HepG2 (cell line): Measurements from ENCODE around the gene CYP11A1. TPM values are rescaled to one million over a fixed set of nuclear protein-coding genes. Genes with fewer than 3 reads are reported as not detected.

Source experiments
- ATAC-seq: fragments of 200-7000 bp; cut with Tn5 transposase; 3 replicates; pipeline ENCODE4 v1.9.1; 2020; ENCODE audit warnings: mild to moderate bottlenecking, moderate library complexity
- BruUV-seq: library from RNA; stranded (reverse); fragments of 400-500 nt; replicated peaks from 2 replicates; lab custom pipeline; 2021; lab: Mats Ljungman, UMichigan
- CTCF ChIA-PET: fragments of 300-600 bp; formaldehyde crosslinking; extraction: SDS; loops from one replicate; lab custom pipeline; 2021; ENCODE audit warnings: low total read pairs, inconsistent platforms, low intra/inter-chr PET ratio; lab: Yijun Ruan, JAX
- POLR2A ChIA-PET: fragments of 350-600 bp; sonication (Branson Sonifier 250); formaldehyde crosslinking; loops from one replicate; lab custom pipeline; 2020; ENCODE audit warnings: antibody characterized with exemption, inconsistent platforms; lab: Yijun Ruan, JAX
- DNase-seq: peaks from one replicate; pipeline ENCODE4 v3.0.0-alpha.2; 2015; ENCODE audit warnings: low spot score
- FAIRE-seq: peaks from 3 replicates; lab custom pipeline; 2011; peaks lifted over from hg19 to GRCh38; lab: Jason Lieb, UNC
- H2AFZ ChIP-seq: one replicate; pipeline ENCODE4 v1.6.1; 2011; ENCODE audit warnings: low read length, inconsistent platforms
- H3K27ac ChIP-seq: fragments of 300-600 bp; 3 replicates; pipeline ENCODE4 v1.8.0; 2011; ENCODE audit warnings: mixed run types, mild to moderate bottlenecking, mixed read lengths, low read length, inconsistent platforms; ENCODE audit not compliant: insufficient read depth; ENCODE audit errors: extremely low read length
- H3K27me3 ChIP-seq, 2 experiments: fragments of 200-600 bp in 1 of 2; 2 replicates in 1 of 2; 3 replicates in 1 of 2; pipeline versions ENCODE4 v1.6.0 to v1.8.0; 2011; ENCODE audit warnings: low read length in 2 of 2, mild to moderate bottlenecking in 2 of 2, moderate library complexity in 2 of 2, inconsistent platforms in 1 of 2; ENCODE audit not compliant: insufficient read depth in 2 of 2, control insufficient read depth in 1 of 2
- H3K36me3 ChIP-seq, 2 experiments: fragments of 200-600 bp in 1 of 2; replicated peaks in 1 of 2; 2 replicates in 1 of 2; 3 replicates in 1 of 2; pipeline versions ENCODE4 v1.5.1 to v1.8.0; 2011; ENCODE audit warnings: low read length in 2 of 2, inconsistent platforms in 1 of 2; ENCODE audit not compliant: insufficient read depth in 2 of 2, control insufficient read depth in 1 of 2
- H3K4me1 ChIP-seq: 2 replicates; pipeline ENCODE4 v1.5.1; 2012; ENCODE audit warnings: low read length, inconsistent platforms; ENCODE audit not compliant: insufficient read depth
- H3K4me2 ChIP-seq: 2 replicates; pipeline ENCODE4 v1.6.0; 2011; ENCODE audit warnings: low read depth, low read length, inconsistent platforms
- H3K4me3 ChIP-seq, 3 experiments: fragments of 200-600 bp in 1 of 3; sonication (generic), shearing (Covaris generic) in 1 of 3; replicated peaks in 1 of 3; 2 replicates each; pipeline ENCODE4 v1.5.1; 2011 to 2016; ENCODE audit warnings: low read length in 3 of 3, inconsistent platforms in 2 of 3, low read depth in 2 of 3, mild to moderate bottlenecking in 2 of 3, control low read depth in 1 of 3, mixed read lengths in 1 of 3; ENCODE audit not compliant: insufficient read depth in 1 of 3
- H3K79me2 ChIP-seq: one replicate; pipeline ENCODE4 v1.6.1; 2011; ENCODE audit warnings: low read length, inconsistent platforms; ENCODE audit not compliant: insufficient read depth
- H3K9ac ChIP-seq: 2 replicates; pipeline ENCODE4 v1.6.0; 2011; ENCODE audit warnings: mild to moderate bottlenecking, low read depth, low read length, inconsistent platforms; ENCODE audit not compliant: insufficient read depth
- H3K9me3 ChIP-seq: 2 replicates; pipeline ENCODE4 v1.5.1; 2012; ENCODE audit warnings: mild to moderate bottlenecking, low read length
- H4K20me1 ChIP-seq: 2 replicates; pipeline ENCODE4 v1.6.0; 2011; ENCODE audit warnings: inconsistent platforms, mild to moderate bottlenecking, low read length, moderate library complexity; ENCODE audit not compliant: insufficient read depth
- GABPA ChIP-seq, 2 experiments: IDR thresholded peaks; 2 replicates each; pipeline ENCODE4 v1.6.1; 2011 to 2016; ENCODE audit warnings: low read depth in 2 of 2, low read length in 1 of 2, missing biosample characterization in 1 of 2, missing genetic modification characterization in 1 of 2
- HMG20A ChIP-seq: IDR thresholded peaks from 2 replicates; pipeline ENCODE4 v1.6.1; 2016; ENCODE audit warnings: borderline replicate concordance
- HNRNPK ChIP-seq: fragments of 200-400 bp; formaldehyde crosslinking; IDR thresholded peaks from 2 replicates; pipeline ENCODE4 v1.6.1; 2018; ENCODE audit warnings: low read length, low read depth, moderate library complexity, mild to moderate bottlenecking; ENCODE audit not compliant: poor library complexity, severe bottlenecking
- JUND ChIP-seq: sonication (generic); formaldehyde crosslinking; IDR thresholded peaks from 2 replicates; pipeline ENCODE4 v1.8.0; 2022; ENCODE audit warnings: mild to moderate bottlenecking, missing genetic modification reagents
- MIER2 ChIP-seq: IDR thresholded peaks from 2 replicates; pipeline ENCODE4 v1.6.1; 2016; ENCODE audit warnings: missing biosample characterization, missing genetic modification reagents
- NCOA1 ChIP-seq: sonication (generic); formaldehyde crosslinking; IDR thresholded peaks from 2 replicates; pipeline ENCODE4 v1.9.0; 2021; ENCODE audit warnings: missing genetic modification reagents
- NFKB2 ChIP-seq: sonication (generic); formaldehyde crosslinking; IDR thresholded peaks from 2 replicates; pipeline ENCODE4 v1.4.0; 2020; ENCODE audit warnings: missing genetic modification reagents, borderline replicate concordance
- PHF20 ChIP-seq: sonication (generic); formaldehyde crosslinking; IDR thresholded peaks from 2 replicates; pipeline ENCODE4 v1.5.0; 2020; ENCODE audit warnings: mild to moderate bottlenecking, missing genetic modification reagents
- STAG1 ChIP-seq: sonication (generic); formaldehyde crosslinking; IDR thresholded peaks from 2 replicates; pipeline ENCODE4 v1.4.0; 2020; ENCODE audit warnings: missing genetic modification reagents
- ZBTB1 ChIP-seq: sonication (generic); formaldehyde crosslinking; IDR thresholded peaks from 2 replicates; pipeline ENCODE4 v1.4.0; 2020; ENCODE audit warnings: missing genetic modification reagents, borderline replicate concordance
- ZBTB20 ChIP-seq: sonication (generic); formaldehyde crosslinking; IDR thresholded peaks from 2 replicates; pipeline ENCODE4 v1.8.1; 2023; ENCODE audit warnings: missing genetic modification reagents, low read depth, mild to moderate bottlenecking, borderline replicate concordance
- ZKSCAN1 ChIP-seq: fragments of 150-350 bp; IDR thresholded peaks from 2 replicates; pipeline ENCODE4 v1.6.1; 2014; ENCODE audit warnings: low read length
- ZNF230 ChIP-seq: sonication (generic); formaldehyde crosslinking; IDR thresholded peaks from 2 replicates; pipeline ENCODE4 v1.4.0; 2020; ENCODE audit warnings: mild to moderate bottlenecking, missing genetic modification reagents
- ZNF546 ChIP-seq: sonication (generic); formaldehyde crosslinking; conservative IDR thresholded peaks from 2 replicates; pipeline ENCODE4 v1.8.1; 2023; ENCODE audit warnings: mild to moderate bottlenecking, missing genetic modification reagents
- ZNF605 ChIP-seq: sonication (generic); formaldehyde crosslinking; IDR thresholded peaks from 2 replicates; pipeline ENCODE4 v1.8.0; 2022; ENCODE audit warnings: mild to moderate bottlenecking, missing genetic modification reagents
- ZNF652 ChIP-seq: IDR thresholded peaks from 2 replicates; pipeline ENCODE4 v1.6.1; 2016; ENCODE audit warnings: low read depth, borderline replicate concordance
- ZNF746 ChIP-seq: sonication (generic); formaldehyde crosslinking; IDR thresholded peaks from 2 replicates; pipeline ENCODE4 v1.8.0; 2022; ENCODE audit warnings: mild to moderate bottlenecking, missing genetic modification reagents
- WGBS: methylation state at CpG from one replicate; pipeline ENCODE4 v1.1.6; 2017; ENCODE audit warnings: low lambda C conversion rate; 5-methylcytosine and 5-hydroxymethylcytosine counted together
- in situ Hi-C: cut with HindIII; loops from 2 replicates; pipeline ENCODE4 v1.10.0; 2017; ENCODE audit warnings: low pct_unique_long_range_greater_than_20kb; ENCODE audit not compliant: extremely low pct_ligation_motif_present
- intact Hi-C: fragments of 100-400 bp; cut with micrococcal nuclease; formaldehyde crosslinking; loops from one replicate; pipeline ENCODE4 v1.10.0; 2022; ENCODE audit not compliant: unreplicated experiment
- polyA plus RNA-seq, 8 experiments: library from polyadenylated mRNA; depleted of rRNA in 3 of 8; stranded (reverse) in 7 of 8; unstranded in 1 of 8; fragments of >200 nt; fragmentation: Illumina TruSeq in 4 of 8; extraction: Trizol in 4 of 8; gene quantifications; 2 replicates each; pipeline versions ENCODE4 v1.2.1 to v1.2.3, GENCODE V29; 2011 to 2016; ENCODE audit warnings: low read depth in 4 of 8, missing spikeins in 1 of 8, mixed read lengths in 1 of 8; ENCODE audit not compliant: insufficient read depth in 1 of 8
- total RNA-seq, 5 experiments: library from RNA; depleted of rRNA; stranded (reverse); fragments of >200 nt; fragmentation: Illumina TruSeq; extraction: Trizol; gene quantifications; 2 replicates each; pipeline ENCODE4 v1.2.3, GENCODE V29; 2016; ENCODE audit warnings: low read depth in 1 of 5
- TF ChIP-seq, protein P1 (sequence below): sonication (generic); formaldehyde crosslinking; IDR thresholded peaks from 2 replicates; pipeline ENCODE4 v1.5.0; 2020; ENCODE audit warnings: mild to moderate bottlenecking, missing genetic modification reagents, moderate library complexity

The CYP11A1 gene
- total and polyA plus RNA-seq, 2 of the 13 experiments (the other 11 are each of a cell fraction or from before 2014, with no cell fraction given) = 0.66 to 0.92 TPM

DNA sequence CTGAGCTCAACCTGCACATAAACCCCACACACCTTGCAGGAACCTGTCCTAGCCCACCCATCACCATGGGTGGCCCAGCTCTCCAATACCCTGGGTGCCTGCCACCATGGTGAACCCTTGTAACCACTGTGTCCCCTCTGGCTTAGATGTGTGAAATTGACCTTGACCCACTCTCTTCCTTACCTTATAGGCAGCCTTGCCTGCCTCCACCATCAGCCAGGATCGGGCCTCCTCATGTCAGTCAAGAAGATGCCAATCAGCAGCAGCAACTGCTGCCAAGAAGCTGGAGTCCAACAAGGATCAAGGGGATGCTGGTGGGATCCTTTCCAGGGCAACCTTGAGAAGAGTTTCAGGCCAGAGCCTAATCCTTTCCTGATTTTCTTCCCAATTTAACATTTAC, 8.8 kb upstream of the CYP11A1 start:
- ATAC-seq (no peak), DNase-seq (no peak), FAIRE-seq (no peak)
- Histone ChIP-seq H3K27me3 (peaks cover 0 to 28% of the 10 kb centered on the region in 2 experiments; a peak in 4 of 5 replicates), H4K20me1 (no peaks in the 10 kb centered on the region), H3K79me2 (no peaks in the 10 kb centered on the region), H2AFZ (no peak overlapping the region), H3K9me3 (no peaks in the 10 kb centered on the region), H3K36me3 (no peaks in the 10 kb centered on the region), H3K9ac (no peak overlapping the region), H3K4me2 (no peak overlapping the region), H3K4me1 (peaks cover 35% of the 10 kb centered on the region), H3K27ac (no peak overlapping the region), H3K4me3 (no peak overlapping the region)
- WGBS = 27% methylated on average over 1 of the region's 1 CpG
- in situ Hi-C loops (no loop called here), intact Hi-C loops (no loop called here)
- CTCF ChIA-PET = interaction anchor here (0.8 to 1.6 kb wide), 2 partner anchors 62 to 245 kb away, joined by 3 to 4 read pairs; no protein-coding TSS in a partner anchor
- POLR2A ChIA-PET = interaction anchor here (1.1 kb wide), 1 partner anchor 66 kb away, joined by 4 read pairs; no protein-coding TSS in a partner anchor
- no peak for TF ChIP-seq ZNF230 (CRISPR knock-in tag)
- no peak for TF ChIP-seq MIER2
- TF ChIP-seq ZKSCAN1 = no peak
- TF ChIP-seq ZNF546 (CRISPR knock-in tag) = no peak
- no peak for TF ChIP-seq HMG20A (CRISPR knock-in tag)
- TF ChIP-seq JUND (CRISPR knock-in tag) = no peak
- no peak for TF ChIP-seq NFKB2 (CRISPR knock-in tag)
- BruUV-seq = no TSS peak

DNA sequence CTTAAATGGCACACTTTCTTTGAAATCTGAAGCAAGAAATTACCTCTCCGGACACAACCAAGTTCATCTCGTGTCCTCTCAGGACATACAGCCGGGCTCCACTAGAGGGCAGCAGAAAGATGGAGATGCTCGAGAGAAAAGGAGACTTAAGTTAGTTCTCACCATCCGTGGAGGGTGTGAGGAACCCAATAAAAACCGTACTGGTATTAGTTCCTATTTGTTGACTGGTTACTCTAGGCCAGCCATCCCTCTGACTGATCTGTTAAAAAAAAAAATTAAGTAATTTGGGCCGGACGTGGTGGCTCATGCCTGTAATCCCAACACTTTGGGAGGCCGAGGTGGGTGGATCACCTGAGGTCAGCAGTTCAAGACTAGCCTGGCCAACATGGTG, 7.9 kb upstream of the CYP11A1 start:
- Histone ChIP-seq H3K4me1 (peaks cover 35% of the 10 kb centered on the region), H3K4me3 (peak overlapping the region in 1 of 3 experiments; percentile 77; a peak in 1 of 6 replicates), H3K9ac (no peak overlapping the region), H3K27me3 (peaks cover 0 to 34% of the 10 kb centered on the region in 2 experiments; a peak in 4 of 5 replicates), H3K27ac (no peak overlapping the region), H3K79me2 (no peaks in the 10 kb centered on the region), H3K4me2 (peak overlapping the region; percentile 97), H3K9me3 (no peaks in the 10 kb centered on the region), H3K36me3 (no peaks in the 10 kb centered on the region), H4K20me1 (no peaks in the 10 kb centered on the region), H2AFZ (no peak overlapping the region)
- DNase-seq = peak; percentile 71
- in situ Hi-C loops = no loop called here
- CTCF ChIA-PET = interaction anchor here (1.6 to 3.5 kb wide), 4 partner anchors 64 to 256 kb away, joined by 4 to 41 read pairs (median 22); no protein-coding TSS in a partner anchor
- BruUV-seq = no TSS peak
- peak; percentile 47 for ATAC-seq
- intact Hi-C loops = loop anchor here (1.0 kb wide), 1 partner anchor 115 kb away; no protein-coding TSS in a partner anchor
- POLR2A ChIA-PET = interaction anchor here (1.1 kb wide), 1 partner anchor 67 kb away, joined by 4 read pairs; no protein-coding TSS in a partner anchor
- peak; percentile 91 for FAIRE-seq
- WGBS = 2% methylated on average over 8 of the region's 9 CpGs
- TF ChIP-seq, protein P1, sequence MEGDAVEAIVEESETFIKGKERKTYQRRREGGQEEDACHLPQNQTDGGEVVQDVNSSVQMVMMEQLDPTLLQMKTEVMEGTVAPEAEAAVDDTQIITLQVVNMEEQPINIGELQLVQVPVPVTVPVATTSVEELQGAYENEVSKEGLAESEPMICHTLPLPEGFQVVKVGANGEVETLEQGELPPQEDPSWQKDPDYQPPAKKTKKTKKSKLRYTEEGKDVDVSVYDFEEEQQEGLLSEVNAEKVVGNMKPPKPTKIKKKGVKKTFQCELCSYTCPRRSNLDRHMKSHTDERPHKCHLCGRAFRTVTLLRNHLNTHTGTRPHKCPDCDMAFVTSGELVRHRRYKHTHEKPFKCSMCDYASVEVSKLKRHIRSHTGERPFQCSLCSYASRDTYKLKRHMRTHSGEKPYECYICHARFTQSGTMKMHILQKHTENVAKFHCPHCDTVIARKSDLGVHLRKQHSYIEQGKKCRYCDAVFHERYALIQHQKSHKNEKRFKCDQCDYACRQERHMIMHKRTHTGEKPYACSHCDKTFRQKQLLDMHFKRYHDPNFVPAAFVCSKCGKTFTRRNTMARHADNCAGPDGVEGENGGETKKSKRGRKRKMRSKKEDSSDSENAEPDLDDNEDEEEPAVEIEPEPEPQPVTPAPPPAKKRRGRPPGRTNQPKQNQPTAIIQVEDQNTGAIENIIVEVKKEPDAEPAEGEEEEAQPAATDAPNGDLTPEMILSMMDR (CRISPR knock-in tag) = peak; percentile 82
- TF ChIP-seq ZBTB1 (CRISPR knock-in tag) (no peak), HNRNPK (no peak), PHF20 (CRISPR knock-in tag) (no peak), ZNF746 (no peak), NCOA1 (no peak), GABPA (IDR thresholded peaks at IDR 0.05; ENCODE audit: low read depth, low read length) (no peak), GABPA (CRISPR knock-in tag; IDR thresholded peaks at IDR 0.05; ENCODE audit: low read depth) (no peak), STAG1 (CRISPR knock-in tag) (peak; percentile 84), ZNF605 (CRISPR knock-in tag) (no peak), ZBTB20 (CRISPR knock-in tag) (no peak), HMG20A (CRISPR knock-in tag) (no peak), ZNF652 (CRISPR knock-in tag) (no peak)
